ENCODE measurements around the gene SPAG6.

SPAG6 gene

DNA sequence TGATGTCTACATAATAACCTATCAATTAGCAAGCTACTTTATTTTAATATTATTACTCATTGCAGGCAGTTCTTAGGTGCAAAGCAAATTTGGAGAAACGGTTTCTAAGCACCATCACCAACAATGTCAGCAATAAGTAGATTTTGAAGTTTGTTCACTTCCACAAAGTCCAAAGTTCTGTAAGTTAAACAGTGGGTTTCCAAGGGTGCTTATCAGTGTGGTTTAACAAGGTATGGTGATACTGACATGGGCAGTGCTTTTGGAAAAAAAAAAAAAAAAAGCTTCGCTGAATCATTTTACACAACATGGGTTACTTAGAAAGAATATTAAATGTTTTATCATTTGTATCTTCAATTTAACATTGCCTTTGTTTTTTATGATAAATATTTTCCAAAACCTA is 101.8 kb downstream of the SPAG6 start:
- no peak overlapping the region for H3K4me3 ChIP-seq (ENCODE audit: low read depth, low read length)
- no peak for TF ChIP-seq CTCF (IDR thresholded peaks at IDR 0.05; ENCODE audit: insufficient read depth, low read depth, low read length, missing control alignments)
- no peak for DNase-seq (ENCODE audit: low read depth)

DNA sequence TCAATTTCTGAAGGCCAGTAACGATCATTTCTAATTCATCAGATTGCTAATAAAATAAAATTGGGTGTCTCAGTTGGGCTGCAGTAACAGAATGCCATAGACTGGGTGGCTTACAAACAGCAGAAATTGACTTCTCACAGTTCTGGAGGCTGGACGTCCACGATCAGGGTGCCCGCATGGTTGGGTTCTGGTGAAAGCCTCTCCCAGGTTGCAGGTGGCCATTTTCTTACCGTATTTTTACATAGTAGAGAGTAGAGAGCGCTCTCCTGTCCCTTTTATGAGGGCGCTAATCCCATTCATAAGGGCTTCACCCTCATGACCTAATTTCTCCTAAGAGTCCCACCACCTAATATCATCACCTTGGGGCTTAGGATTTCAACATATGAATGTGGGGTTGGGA is 106.0 kb downstream of the SPAG6 start:
- no peak overlapping the region for H3K4me3 ChIP-seq (ENCODE audit: low read depth, low read length)
- no peak for TF ChIP-seq CTCF (IDR thresholded peaks at IDR 0.05; ENCODE audit: insufficient read depth, low read depth, low read length, missing control alignments)
- no peak for DNase-seq (ENCODE audit: low read depth)

DNA sequence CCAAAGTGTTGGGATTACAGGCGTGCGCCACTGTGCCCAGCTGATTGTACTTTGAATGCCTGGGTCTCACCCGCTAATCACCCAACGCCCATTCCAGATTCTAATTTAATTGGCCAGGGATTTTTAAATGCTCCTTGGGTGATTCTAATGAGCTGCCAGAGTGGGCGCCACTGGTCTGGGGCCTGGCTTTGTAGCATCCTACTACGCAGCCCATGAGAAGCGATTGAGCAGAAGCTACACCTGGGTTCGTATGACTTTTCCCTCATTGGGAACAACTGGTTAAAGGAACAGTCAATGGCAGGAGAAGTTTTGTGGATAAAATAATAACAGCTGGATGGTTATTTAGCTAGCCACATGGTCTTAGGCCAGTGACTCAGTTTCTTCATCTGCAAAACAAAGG is 108.0 kb downstream of the SPAG6 start:
- no peak for DNase-seq (ENCODE audit: low read depth)
- TF ChIP-seq CTCF (IDR thresholded peaks at IDR 0.05; ENCODE audit: insufficient read depth, low read depth, low read length, missing control alignments) = no peak

GRCh38 chr10:22453948-22454591 is 108.8 kb downstream of the SPAG6 start:
- H3K4me3 ChIP-seq (ENCODE audit: low read depth, low read length) = no peak overlapping the region

More for the DNA sequence above, 108.0 kb downstream of the SPAG6 start:
- no peak overlapping the region for H3K4me3 ChIP-seq (ENCODE audit: low read depth, low read length)

GRCh38 chr10:22454634-22455033 is 109.3 kb downstream of the SPAG6 start:
- no peak for DNase-seq (ENCODE audit: low read depth)
- H3K4me3 ChIP-seq (ENCODE audit: low read depth, low read length) = no peak overlapping the region
- no peak for TF ChIP-seq CTCF (IDR thresholded peaks at IDR 0.05; ENCODE audit: insufficient read depth, low read depth, low read length, missing control alignments)

More at GRCh38 chr10:22453948-22454591, 108.8 kb downstream of the SPAG6 start:
- no peak for TF ChIP-seq CTCF (IDR thresholded peaks at IDR 0.05; ENCODE audit: insufficient read depth, low read depth, low read length, missing control alignments)
- DNase-seq (ENCODE audit: low read depth) = no peak

GRCh38 chr10:22455068-22455857 is 110.0 kb downstream of the SPAG6 start:
- H3K4me3 ChIP-seq (ENCODE audit: low read depth, low read length) = no peak overlapping the region
- TF ChIP-seq CTCF (IDR thresholded peaks at IDR 0.05; ENCODE audit: insufficient read depth, low read depth, low read length, missing control alignments) = no peak
- DNase-seq (ENCODE audit: low read depth) = peak; percentile 51

Data from GM12865 (cell line).